ENCODE measurements around the gene DET1.

Gene DET1

DNA sequence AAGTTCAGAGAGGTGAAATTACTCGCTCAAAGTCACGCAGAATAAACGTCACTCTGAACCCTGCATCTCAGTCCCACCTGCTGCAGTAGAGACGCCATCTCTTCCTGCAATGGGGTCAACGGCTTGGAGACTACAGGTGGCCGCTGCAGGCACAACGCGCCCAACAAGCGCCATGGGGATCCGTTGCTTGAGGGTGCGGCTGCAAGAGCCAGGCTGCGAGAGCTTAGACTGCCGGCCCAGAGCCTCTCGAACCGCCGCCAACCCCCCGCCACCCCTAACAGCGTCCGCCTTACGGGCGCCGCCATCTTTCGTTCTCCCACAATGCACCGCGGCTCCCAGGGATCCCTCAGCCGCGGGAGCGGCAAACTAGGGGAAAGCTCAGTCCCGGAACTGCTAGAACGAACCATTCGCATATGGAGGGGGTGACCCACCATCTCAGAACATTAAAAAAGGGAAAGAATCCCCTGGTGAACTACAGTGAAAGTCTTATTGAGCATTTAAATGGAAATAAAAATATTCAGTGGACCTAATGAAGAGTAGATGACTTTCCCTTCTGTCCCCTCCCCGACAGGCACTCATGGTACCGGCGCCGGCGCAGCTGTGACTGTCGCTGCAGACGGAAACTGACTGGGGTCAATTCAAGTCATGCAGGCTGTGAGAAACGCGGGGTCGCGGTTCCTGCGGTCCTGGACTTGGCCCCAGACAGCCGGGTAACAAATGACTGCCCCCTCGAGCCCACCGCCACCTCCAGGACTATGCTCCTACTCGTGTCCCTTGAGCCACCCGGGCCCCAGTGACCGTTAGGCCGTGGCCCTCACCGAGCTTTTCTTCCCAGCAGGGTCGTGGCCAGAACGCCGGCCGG lies 79.2 kb downstream of the DET1 start, which contains the start of the genes MRPL46 and MRPS11:
Gene MRPL46, minus strand, starts transcription at position 316 of the 862 bp plus-strand sequence. Its CDS starts 11 bp downstream, at position 305.
Gene MRPS11, plus strand, starts transcription at position 636 of the 862 bp plus-strand sequence. Its CDS starts 10 bp downstream, at position 646.
- peak; percentile 87 for DNase-seq (ENCODE audit: low spot score)

DNA sequence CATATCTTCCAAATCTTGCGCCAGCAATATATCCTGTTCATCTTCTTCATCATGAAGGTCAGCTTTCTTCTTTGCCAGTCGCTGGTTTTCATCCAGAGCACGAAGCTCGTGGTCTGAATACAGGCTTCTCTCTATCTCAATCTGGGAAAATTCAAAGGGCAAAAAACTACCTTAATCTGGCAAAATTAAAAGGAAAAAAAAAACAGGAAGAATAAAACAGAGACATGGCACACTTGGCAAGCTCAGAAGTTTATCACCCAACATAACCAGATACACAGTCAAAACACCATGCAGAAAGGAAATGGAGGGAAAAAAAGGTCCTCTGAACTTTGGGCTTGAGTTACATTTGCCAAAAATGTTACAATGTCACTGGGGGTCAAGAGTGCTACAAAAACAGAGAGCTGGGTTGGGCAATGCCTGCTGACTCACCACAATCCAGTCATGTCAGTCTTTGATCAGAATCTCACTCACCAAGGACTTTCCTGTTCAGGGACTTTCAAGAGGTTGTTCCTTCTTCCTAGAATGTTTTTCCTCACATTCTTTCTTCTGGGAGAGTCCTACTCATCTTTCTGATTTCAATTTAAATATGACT lies 80.8 kb downstream of the DET1 start:
- DNase-seq (ENCODE audit: low spot score): no peak

DNA sequence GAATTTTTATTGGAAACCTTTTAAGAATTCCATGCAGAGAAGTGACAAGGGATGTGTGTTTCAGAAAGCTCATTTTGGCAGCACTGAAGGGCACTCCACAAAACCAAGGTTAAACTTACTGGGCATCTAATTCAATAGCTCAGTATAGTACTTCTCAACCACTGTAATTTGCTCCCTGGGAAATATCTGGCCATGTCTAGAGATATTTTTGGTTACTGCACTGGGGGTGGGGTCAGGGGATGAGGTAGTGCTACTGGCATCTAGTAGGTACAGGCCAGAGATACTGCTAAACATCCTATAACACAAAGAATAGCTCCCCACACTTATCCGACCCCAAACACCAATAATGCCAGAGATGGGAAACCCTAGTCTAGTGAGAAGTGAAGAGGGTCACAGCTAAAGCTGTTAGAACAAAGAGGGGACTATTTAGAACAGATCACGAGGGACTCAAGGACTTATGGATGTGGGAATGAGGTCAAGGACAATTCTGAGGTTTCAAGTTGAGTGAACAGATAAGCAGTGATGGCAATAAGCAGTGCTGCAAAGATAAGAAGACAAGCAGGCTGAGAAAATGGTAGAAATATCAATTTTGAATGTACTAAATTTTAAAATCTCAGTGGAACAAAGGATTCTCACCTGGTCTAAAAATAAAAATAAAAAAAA lies 82.5 kb downstream of the DET1 start:
- DNase-seq (ENCODE audit: low spot score): no peak

Data from germinal center (tissue), 1 donor.